WTC11 (cell line): ENCODE measurements around the gene IBA57.
"Not testable (repeated sequence)": the region's sequence is repeated elsewhere in the genome, so short reads cannot be mapped to it uniquely, and the experiment has no call there.

Experiments used
- FOXJ3 ChIP-seq: sonication (generic); formaldehyde crosslinking; IDR thresholded peaks from 2 replicates; pipeline ENCODE4 v1.9.0; 2021; ENCODE audit warnings: missing genetic modification reagents, mild to moderate bottlenecking, borderline replicate concordance
- HMGXB4 ChIP-seq: sonication (generic); formaldehyde crosslinking; IDR thresholded peaks from 2 replicates; pipeline ENCODE4 v1.8.1; 2023; ENCODE audit warnings: mild to moderate bottlenecking, moderate library complexity, missing genetic modification reagents
- USF1 ChIP-seq: sonication (generic); formaldehyde crosslinking; IDR thresholded peaks from 2 replicates; pipeline ENCODE4 v1.8.0; 2022; ENCODE audit warnings: mild to moderate bottlenecking, missing genetic modification reagents
- ZNF263 ChIP-seq: sonication (generic); formaldehyde crosslinking; IDR thresholded peaks from 2 replicates; pipeline ENCODE4 v1.8.1; 2022; ENCODE audit warnings: low read depth, mild to moderate bottlenecking, moderate library complexity, missing genetic modification reagents
- ZNF317 ChIP-seq: sonication (generic); formaldehyde crosslinking; IDR thresholded peaks from 2 replicates; pipeline ENCODE4 v1.8.1; 2023; ENCODE audit warnings: low read depth, mild to moderate bottlenecking, moderate library complexity, missing genetic modification reagents, borderline replicate concordance
- TF ChIP-seq, protein P1 (sequence below): fragments of 200-600 bp; IDR thresholded peaks from 2 replicates; pipeline ENCODE4 v1.8.0; 2022; ENCODE audit warnings: antibody characterized with exemption
- TF ChIP-seq, protein P2 (sequence below): sonication (generic); formaldehyde crosslinking; IDR thresholded peaks from 2 replicates; pipeline ENCODE4 v1.8.1; 2022; ENCODE audit warnings: mild to moderate bottlenecking, moderate library complexity, missing genetic modification reagents

DNA sequence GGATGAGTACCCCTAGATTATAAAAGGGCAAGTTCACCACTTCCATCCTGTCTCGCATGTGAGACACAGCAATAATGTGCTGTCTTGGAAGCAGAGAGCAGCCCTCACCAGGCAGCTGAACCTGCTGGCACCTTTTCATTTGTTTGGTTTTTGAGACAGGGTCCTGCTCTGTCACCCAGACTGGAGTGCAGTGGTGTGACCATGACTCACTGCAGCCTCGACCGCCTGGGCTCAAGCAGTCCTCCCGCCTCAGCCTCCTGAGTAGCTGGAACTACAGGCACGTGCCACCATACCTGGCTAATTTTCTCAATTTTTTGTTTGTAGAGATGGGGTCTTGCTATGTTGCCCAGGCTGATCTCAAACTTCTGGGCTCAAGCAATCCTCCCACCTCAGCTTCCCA, 62.5 kb downstream of the IBA57 start:
- TF ChIP-seq, protein P1, sequence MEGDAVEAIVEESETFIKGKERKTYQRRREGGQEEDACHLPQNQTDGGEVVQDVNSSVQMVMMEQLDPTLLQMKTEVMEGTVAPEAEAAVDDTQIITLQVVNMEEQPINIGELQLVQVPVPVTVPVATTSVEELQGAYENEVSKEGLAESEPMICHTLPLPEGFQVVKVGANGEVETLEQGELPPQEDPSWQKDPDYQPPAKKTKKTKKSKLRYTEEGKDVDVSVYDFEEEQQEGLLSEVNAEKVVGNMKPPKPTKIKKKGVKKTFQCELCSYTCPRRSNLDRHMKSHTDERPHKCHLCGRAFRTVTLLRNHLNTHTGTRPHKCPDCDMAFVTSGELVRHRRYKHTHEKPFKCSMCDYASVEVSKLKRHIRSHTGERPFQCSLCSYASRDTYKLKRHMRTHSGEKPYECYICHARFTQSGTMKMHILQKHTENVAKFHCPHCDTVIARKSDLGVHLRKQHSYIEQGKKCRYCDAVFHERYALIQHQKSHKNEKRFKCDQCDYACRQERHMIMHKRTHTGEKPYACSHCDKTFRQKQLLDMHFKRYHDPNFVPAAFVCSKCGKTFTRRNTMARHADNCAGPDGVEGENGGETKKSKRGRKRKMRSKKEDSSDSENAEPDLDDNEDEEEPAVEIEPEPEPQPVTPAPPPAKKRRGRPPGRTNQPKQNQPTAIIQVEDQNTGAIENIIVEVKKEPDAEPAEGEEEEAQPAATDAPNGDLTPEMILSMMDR, result not testable (repeated sequence)
- TF ChIP-seq, protein P2, sequence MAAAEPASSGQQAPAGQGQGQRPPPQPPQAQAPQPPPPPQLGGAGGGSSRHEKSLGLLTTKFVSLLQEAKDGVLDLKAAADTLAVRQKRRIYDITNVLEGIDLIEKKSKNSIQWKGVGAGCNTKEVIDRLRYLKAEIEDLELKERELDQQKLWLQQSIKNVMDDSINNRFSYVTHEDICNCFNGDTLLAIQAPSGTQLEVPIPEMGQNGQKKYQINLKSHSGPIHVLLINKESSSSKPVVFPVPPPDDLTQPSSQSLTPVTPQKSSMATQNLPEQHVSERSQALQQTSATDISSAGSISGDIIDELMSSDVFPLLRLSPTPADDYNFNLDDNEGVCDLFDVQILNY, result not testable (repeated sequence)
- not testable (repeated sequence) for TF ChIP-seq FOXJ3 (CRISPR knock-in tag); ZNF263 (CRISPR knock-in tag); ZNF317 (CRISPR knock-in tag); HMGXB4; USF1 (CRISPR knock-in tag)
